ENCODE results near the gene IQCN. TPM values are rescaled to one million over a fixed set of nuclear protein-coding genes. Genes with fewer than 3 reads are reported as not detected.
A peak's percentile ranks its signal among the peaks of the same experiment; 100 is the strongest.

IQCN gene
- total RNA-seq, 1 experiment from 2014 or later: 0.61 TPM

GRCh38 chr19:18252370-18252717, 21.9 kb downstream of the IQCN start:
- Mint-ChIP-seq H3K36me3 (0 out of 2 replicates have a peak, but pooled peaks cover 6% of the 10 kb centered on the region), H3K4me1 (peaks cover 22% of the 10 kb centered on the region), H3K4me3 (no peak overlapping the region), H3K9me3 (peaks cover 10% of the 10 kb centered on the region), H3K27me3 (ENCODE audit: low read depth) (peaks cover 13% of the 10 kb centered on the region), H3K27ac (no peak overlapping the region)
- CTCF ChIA-PET: interaction anchor here (0.5 to 12.7 kb wide), 35 partner anchors 11 to 883 kb away, joined by 3 to 369 read pairs (median 8); partner anchors contain the start of genes ARRDC2, GDF15, IFI30 and LSM4
- DNase-seq (ENCODE audit: low spot score) (no peak), ATAC-seq (no peak)
- TF ChIP-seq USF1 (CRISPR knock-in tag; IDR thresholded peaks at IDR 0.05): no peak
- no peak for TF ChIP-seq NR2C2 (CRISPR knock-in tag; IDR thresholded peaks at IDR 0.05)
- TF ChIP-seq SP1 (CRISPR knock-in tag; conservative IDR thresholded peaks at IDR 0.05): no peak
- TF ChIP-seq MLX (CRISPR knock-in tag; IDR thresholded peaks at IDR 0.05): no peak
- no peak for TF ChIP-seq ZNF671 (CRISPR knock-in tag; IDR thresholded peaks at IDR 0.05)
- no peak for TF ChIP-seq NR1H2 (CRISPR knock-in tag; IDR thresholded peaks at IDR 0.05)
- no peak for TF ChIP-seq ZMAT4 (CRISPR knock-in tag; IDR thresholded peaks at IDR 0.05)
- TF ChIP-seq SMAD3 (CRISPR knock-in tag; IDR thresholded peaks at IDR 0.05; ENCODE audit: borderline replicate concordance): no peak
- POLR2A ChIA-PET: interaction anchor here (1.0 to 4.7 kb wide), 4 partner anchors 29 to 71 kb away, joined by 3 to 27 read pairs (median 6); partner anchors contain the start of genes JUND, LSM4, MPV17L2 and RAB3A

- Mint-ChIP-seq H3K9me3 (peaks cover 10% of the 10 kb centered on the region), H3K36me3 (0 out of 2 replicates have a peak, but pooled peaks cover 6% of the 10 kb centered on the region), H3K4me1 (peaks cover 22% of the 10 kb centered on the region), H3K4me3 (no peak overlapping the region), H3K27me3 (ENCODE audit: low read depth) (peaks cover 13% of the 10 kb centered on the region), H3K27ac (peak overlapping the region; percentile 35; the same call in 1 of the 2 replicates)
- CTCF ChIA-PET: interaction anchor here (0.5 to 12.7 kb wide), 46 partner anchors 9 to 883 kb away, joined by 3 to 369 read pairs (median 5); partner anchors contain the start of genes ARRDC2, GDF15, IFI30 and LSM4
- ATAC-seq (peak; percentile 83), DNase-seq (ENCODE audit: low spot score) (peak; percentile 93)
- TF ChIP-seq HMGA2 (CRISPR knock-in tag; IDR thresholded peaks at IDR 0.05) (no peak), SMAD4 (CRISPR knock-in tag; IDR thresholded peaks at IDR 0.05) (no peak), JUN (CRISPR knock-in tag; IDR thresholded peaks at IDR 0.05) (no peak), ZNF671 (CRISPR knock-in tag; IDR thresholded peaks at IDR 0.05) (no peak), ZNF232 (CRISPR knock-in tag; IDR thresholded peaks at IDR 0.05) (no peak), CTCF (IDR thresholded peaks at IDR 0.05) (peak; percentile 99), MLX (CRISPR knock-in tag; IDR thresholded peaks at IDR 0.05) (no peak), ZNF121 (CRISPR knock-in tag; IDR thresholded peaks at IDR 0.05) (0 out of 2 replicates have a peak, but pooled peaks have one; percentile 27)
- POLR2A ChIA-PET: interaction anchor here (0.6 to 4.7 kb wide), 5 partner anchors 19 to 71 kb away, joined by 3 to 27 read pairs (median 4); partner anchors contain the start of genes JUND, LSM4, MPV17L2 and RAB3A
Measured at GRCh38 chr19:18251587-18252369, 22.5 kb downstream of the IQCN start.

- ChIA-PET POLR2A (interaction anchor here (1.6 kb wide), 1 partner anchor 17 kb away, joined by 5 read pairs; no protein-coding TSS in a partner anchor), CTCF (interaction anchor here (0.6 to 12.7 kb wide), 6 partner anchors 9 to 242 kb away, joined by 3 to 369 read pairs (median 6); partner anchors contain the start of genes ARRDC2, MPV17L2 and RAB3A)
- H3K27me3 Mint-ChIP-seq (ENCODE audit: low read depth): peaks cover 13% of the 10 kb centered on the region
- H3K27ac Mint-ChIP-seq: no peak overlapping the region
- 0 out of 2 replicates have a peak, but pooled peaks cover 6% of the 10 kb centered on the region for H3K36me3 Mint-ChIP-seq
- DNase-seq (ENCODE audit: low spot score) (no peak), ATAC-seq (no peak)
- H3K4me3 Mint-ChIP-seq: no peak overlapping the region
- H3K4me1 Mint-ChIP-seq: peaks cover 19% of the 10 kb centered on the region
- peaks cover 10% of the 10 kb centered on the region for H3K9me3 Mint-ChIP-seq
- TF ChIP-seq CBFB (CRISPR knock-in tag; IDR thresholded peaks at IDR 0.05; ENCODE audit: low read depth) (no peak), MAX (CRISPR knock-in tag; IDR thresholded peaks at IDR 0.05) (no peak), ATF2 (CRISPR knock-in tag; IDR thresholded peaks at IDR 0.05; ENCODE audit: borderline replicate concordance, low read depth) (no peak), PRDM15 (CRISPR knock-in tag; IDR thresholded peaks at IDR 0.05) (no peak), MLX (CRISPR knock-in tag; IDR thresholded peaks at IDR 0.05) (no peak), ZNF423 (CRISPR knock-in tag; IDR thresholded peaks at IDR 0.05) (no peak)
Measured at GRCh38 chr19:18249834-18250233, 24.4 kb downstream of the IQCN start.

Data from WTC11 (cell line).